GM18951 (cell line): ENCODE measurements around the gene PPP2R5C.
"Not testable (repeated sequence)": the region's sequence is repeated elsewhere in the genome, so short reads cannot be mapped to it uniquely, and the experiment has no call there.

Source experiments
- POLR2A ChIP-seq: IDR thresholded peaks from 4 replicates; pipeline ENCODE4 v1.6.1; 2011; ENCODE audit warnings: mild to moderate bottlenecking; ENCODE audit not compliant: insufficient read length, insufficient read depth; ENCODE audit errors: extremely low read depth
- in situ Hi-C: fragments of 300-500 bp; cut with MboI; formaldehyde crosslinking; loops from one replicate; pipeline ENCODE4 v1.12.0; 2022; ENCODE audit warnings: low sequenced_read_pairs, mixed read lengths, inconsistent platforms; ENCODE audit not compliant: unreplicated experiment

The PPP2R5C gene

DNA sequence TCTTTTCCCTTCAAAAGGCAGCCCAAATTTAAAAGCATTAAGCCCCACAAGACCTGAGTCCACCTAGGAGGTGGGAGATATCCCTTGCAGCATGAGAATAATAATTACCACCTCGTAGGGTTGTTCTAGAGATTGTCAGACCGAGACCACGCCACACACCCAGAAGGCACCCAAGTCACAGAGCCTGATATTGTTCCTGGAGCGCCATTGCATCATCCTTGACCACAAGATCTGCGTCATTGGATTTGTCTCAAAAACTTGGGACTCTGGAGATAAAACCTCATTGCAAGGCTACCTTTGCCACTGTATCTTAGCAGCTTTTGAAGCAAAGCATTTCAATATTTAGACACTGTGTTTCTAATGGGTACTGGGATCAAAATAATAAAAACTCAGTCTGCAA, 29.4 kb upstream of the PPP2R5C start:
- TF ChIP-seq POLR2A = no peak
- in situ Hi-C loops = no loop called here

DNA sequence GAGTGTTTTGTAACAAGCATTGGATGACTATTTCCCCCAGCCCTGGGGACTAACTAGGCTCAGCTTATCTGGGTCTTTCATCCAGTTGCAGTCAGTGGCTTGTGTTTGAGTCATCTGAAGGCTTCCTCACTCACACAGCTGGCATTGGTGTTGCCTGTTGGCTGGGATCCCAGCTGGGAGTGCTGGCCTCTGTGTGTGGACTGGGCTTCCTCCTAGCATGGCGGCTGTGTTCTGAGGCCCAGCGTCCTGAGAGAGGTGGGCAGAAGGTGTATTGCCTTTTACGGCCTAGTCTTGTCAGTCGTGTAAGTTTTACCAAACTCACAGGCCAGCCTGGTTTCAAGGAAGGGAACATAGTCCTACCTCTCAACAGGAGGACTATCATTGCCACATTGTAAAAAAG, 28.3 kb upstream of the PPP2R5C start:
- no peak for TF ChIP-seq POLR2A
- in situ Hi-C loops = no loop called here

DNA sequence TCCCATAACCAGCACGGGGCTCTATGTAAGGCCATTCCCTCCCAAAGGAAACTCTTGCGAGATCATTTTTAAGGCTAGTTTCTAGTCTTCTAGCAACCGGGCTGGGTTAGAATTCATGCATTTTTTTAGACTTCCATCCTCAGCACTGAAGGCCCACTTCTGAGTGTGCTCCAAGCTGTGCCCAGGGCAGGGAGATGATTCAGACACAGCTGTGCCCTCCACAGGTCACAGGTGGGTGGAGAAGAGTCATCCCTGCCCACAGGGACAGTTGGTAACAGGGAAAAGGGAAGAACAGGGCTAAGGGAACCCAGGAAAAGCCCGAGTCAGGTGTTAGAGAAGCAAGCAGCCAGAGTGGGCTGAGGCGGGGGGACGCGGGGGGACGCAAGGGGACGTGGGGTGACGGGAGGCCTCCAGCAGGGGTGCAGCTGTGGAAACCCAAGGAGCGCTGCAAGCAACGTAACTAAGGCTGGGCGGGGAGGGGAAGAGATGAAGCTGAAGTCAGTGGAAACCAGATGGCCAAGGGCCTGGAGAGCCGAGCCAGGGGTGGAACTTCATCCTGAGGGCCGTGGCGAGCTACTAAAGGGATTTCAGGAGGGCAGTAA, 27.2 kb upstream of the PPP2R5C start:
- in situ Hi-C loops = no loop called here
- TF ChIP-seq POLR2A = no peak

DNA sequence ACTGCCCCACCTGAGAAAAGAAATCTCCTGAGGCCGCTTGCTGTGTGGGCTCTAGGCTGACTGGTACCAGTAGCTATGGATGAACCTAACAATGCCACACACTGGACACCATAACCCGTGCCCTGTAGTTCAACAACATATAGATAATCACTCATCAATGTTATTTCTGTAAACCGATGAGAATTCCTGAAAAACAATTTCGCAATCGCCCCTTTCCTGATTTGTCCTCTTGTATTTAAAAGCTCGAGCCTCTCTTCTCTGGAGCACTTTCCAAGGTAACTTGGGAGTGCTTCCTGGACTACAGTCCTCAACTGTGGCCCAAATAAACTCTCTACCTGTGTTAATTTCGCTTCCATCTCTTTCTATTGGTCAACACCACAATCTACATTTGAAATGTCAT, 26.1 kb upstream of the PPP2R5C start:
- in situ Hi-C loops = no loop called here
- TF ChIP-seq POLR2A = no peak

DNA sequence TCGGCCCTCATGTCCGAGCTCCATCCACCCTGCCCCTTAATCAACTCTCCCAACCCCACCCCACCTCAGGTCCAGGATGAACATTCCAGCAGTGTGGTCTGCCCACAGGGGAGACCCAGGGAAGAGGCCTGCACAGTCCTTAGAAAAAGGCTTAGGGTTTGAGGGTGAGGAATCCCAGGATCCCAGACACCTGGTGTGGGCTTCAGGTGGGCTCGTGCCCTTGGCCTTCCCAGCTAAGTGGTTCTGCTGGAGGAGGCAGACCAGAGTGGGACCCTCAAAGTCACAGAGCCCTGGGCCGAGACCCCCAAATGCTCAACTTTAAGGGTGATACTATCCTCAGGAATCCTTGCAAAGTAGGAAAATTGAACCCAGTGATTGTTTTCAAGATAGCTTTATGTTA, 25.4 kb upstream of the PPP2R5C start:
- in situ Hi-C loops = no loop called here
- TF ChIP-seq POLR2A = no peak

DNA sequence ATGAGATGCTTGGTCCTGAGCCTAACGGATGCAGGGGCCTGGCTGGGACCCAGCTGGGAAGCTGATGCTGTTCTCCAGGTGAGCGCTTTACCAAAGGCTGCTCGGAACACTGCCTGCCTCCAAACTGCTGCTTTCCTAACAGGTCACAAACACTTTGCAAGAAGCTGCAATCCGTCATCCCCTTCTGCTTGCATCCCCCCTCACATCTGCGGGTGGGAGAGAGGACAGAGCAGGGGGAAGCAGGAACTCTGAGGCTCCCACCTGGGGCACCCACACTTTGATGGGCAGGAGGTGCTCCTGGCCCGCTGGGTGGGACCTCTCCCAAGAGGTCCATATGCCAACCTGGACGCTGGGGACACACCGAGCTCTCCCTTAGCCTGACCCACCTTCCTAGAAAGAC, 24.9 kb upstream of the PPP2R5C start:
- no peak for TF ChIP-seq POLR2A
- in situ Hi-C loops = no loop called here

DNA sequence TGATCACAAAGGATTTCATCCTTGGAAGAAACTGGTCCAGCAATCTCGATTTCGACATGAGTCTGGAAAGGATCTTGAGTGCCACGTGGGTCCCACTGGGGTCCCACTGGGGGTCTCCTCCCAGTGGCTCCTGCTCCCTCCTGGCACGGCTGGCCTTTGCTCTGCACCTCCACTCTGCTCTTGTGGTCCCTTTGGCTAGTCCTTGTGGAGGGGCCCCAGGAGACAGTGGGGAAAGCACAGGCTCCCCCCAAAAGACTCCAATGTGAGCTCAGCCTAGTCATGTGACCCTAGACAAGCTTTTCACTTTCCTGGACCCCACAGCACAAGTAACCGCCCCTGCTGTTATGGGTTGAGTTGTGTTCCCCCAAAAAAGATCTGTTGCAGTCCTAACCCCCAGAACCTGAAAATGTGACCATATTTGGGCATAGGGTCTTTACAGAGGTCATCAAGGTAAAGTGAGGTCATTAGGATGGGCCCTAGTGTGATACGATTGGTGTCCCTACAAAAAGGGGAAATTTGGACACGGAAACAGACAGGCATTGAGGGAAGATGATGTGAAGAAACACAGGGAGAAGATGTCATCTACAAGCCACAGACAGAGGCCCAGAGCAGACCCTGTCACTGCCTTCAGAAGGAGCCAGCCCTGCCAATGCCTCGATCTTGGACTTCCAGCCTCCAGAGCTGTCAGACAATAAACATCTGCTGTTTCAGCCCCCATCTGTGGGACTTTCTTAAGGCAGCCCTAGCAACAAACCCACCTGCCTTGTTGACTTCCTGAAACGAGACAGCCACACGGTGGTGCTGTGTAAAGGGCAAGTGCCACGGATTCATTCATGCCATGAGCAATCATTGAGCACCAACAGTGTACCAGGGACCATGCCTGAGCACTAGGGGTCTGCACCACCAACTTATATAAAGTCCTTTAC, 23.8 kb upstream of the PPP2R5C start:
- in situ Hi-C loops = no loop called here
- no peak for TF ChIP-seq POLR2A

DNA sequence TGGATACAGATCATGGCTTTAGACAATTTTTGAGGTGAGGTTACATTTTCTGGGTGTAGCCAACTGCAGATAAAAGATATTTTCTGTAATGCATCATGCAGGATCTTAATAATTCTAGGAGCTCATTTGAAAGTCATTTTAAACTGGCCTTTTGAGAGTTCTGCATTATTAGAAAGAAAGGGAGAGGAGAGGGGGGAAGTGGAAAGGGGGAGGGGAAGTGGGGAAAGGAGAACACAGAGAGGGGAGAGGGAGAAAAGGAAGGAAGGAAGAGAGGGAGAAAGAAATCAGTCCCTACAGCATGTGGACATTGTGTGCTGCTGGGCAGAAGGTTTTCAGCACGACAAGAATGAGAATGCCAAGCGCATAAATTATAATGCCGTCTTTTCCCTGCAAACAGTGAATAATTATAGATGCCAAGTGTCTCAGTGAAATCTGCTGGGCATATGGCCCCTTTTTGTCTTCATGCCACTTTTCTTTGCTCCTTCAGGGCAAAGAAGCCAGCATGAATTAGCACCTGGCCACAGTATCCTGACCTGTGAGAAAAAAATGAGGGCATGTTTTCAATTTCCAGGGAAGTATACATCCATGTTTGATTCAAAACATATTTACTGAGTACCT, 22.7 kb upstream of the PPP2R5C start:
- in situ Hi-C loops = no loop called here

DNA sequence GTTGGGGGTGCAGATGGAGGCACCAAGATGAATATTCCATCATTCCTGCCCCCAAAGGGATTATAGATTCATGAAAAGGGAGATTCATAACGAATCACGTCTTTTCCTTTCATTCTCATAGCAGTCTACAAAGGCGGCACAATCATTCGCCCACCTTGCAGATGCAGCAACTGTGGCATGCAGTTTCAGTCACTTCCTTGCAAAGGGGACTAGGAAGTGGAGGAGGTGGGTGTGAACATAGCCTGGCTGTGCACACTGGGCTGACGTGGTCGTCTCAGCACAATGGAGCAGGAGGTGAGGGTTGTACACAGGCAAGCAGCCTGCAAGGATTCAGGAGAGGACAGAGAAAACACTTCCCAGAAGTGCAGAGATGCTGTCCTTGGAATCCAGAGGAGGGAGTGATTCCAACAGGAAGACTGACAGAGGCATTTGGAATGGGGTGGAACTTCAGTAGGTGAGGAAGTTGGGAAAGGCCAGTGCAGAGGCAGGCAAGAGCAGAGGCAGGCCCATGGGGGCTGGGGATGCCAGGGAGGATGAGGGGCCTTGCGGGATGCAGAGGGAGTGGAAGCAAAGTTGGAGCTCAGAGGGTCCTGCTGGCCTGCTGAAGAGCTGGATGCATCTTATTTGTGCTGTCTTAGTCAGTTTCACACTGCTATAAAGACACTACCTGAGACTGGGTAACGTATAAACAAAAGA, 21.9 kb upstream of the PPP2R5C start:
- no peak for TF ChIP-seq POLR2A
- in situ Hi-C loops = no loop called here

More for the DNA sequence above, 22.7 kb upstream of the PPP2R5C start:
- TF ChIP-seq POLR2A = no peak

DNA sequence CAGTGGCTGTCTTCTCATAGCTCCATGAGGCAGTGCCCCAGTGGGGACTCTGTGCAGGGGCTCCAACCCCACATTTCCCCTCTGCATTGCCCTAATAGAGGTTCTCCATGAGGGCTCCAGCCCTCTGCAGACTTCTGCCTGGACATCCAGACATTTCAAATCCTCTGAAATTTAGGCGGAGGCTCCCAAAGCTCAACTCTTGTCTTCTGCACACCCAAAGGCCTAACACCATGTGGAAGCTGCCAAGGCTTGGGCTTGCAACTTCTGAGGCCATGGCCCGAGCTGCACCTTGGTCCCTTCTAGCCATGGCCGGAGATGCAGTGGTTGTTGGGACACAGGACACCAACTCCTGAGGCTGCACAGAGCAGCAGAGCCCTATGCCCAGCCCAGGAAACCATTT, 20.5 kb upstream of the PPP2R5C start:
- TF ChIP-seq POLR2A = no peak
- in situ Hi-C loops = no loop called here

DNA sequence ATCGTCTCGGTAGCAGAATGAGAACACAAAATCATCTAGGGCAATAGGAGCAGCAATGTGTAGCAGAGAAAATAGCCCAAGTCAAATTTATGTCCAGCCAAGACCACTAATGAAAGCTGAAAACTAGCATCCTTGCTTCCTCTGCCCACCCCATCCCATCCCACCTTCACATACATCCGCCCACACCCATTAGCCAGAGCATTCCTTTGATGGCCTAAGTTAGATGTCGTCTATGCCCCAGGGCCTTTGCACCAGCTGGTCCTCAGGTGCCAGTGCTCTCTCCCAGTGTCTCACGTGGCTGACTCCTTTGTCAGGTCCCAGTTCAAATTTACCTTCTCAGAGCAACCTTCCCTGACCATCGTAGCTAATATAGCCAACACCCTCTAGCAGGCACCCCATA, 17.8 kb upstream of the PPP2R5C start:
- in situ Hi-C loops = no loop called here
- no peak for TF ChIP-seq POLR2A

DNA sequence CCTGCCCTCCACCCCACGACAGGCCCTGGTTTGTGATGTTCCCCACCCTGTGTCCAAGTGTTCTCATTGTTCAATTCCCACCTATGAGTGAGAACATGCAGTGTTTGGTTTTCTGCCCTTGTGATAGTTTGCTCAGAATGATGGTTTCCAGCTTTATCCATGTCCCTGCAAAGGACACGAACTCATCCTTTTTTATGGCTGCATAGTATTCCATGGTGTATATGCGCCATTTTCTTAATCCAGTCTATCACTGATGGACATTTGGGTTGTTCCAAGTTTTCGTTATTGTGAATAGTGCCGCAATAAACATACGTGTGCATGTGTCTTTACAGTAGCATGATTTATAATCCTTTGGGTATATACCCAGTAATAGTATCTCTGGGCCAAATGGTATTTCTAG, 17.1 kb upstream of the PPP2R5C start:
- in situ Hi-C loops = not testable (repeated sequence)

DNA sequence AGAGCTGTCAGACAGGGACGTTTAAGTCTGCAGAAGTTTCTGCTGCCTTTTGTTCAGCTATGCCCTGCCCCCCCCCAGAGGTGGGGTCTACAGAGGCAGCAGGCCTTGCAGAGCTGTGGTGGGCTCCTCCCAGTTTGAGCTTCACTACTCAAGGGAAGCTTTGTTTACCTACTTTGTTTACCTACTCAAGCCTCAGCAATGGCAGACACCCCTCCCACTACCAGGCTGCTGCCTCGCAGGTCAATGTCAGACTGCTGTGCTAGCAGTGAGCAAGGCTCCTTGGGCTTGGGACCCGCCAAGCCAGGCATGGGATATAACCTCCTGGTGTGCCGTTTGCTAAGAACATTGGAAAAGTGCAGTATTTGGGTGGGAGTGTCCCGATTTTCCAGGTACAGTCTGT, 11.8 kb upstream of the PPP2R5C start:
- in situ Hi-C loops = loop anchor here (25.0 kb wide), 1 partner anchor 563 kb away; the partner anchor contains the start of genes MOK and ZNF839

DNA sequence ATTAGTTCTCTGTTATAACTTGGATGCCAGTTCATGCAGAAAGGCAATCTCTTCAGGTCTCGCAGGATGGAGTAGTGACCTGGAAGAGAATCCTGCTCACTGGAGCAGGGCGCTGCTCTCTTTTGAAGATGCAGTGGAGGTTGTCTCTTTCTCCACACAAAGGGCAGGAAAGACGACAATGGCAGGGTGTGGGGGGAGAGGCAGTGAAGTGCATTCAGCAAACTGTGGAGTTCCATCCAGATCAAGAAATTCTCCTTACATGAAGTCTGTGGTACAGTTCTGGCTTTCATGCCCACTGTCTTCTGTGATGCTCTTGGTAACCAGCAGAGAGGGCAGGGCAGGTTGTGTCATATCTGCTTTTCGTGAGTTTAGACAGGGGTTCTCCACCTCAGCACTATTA, 6.6 kb upstream of the PPP2R5C start:
- TF ChIP-seq POLR2A = no peak
- in situ Hi-C loops = loop anchor here (25.0 kb wide), 1 partner anchor 557 kb away; the partner anchor contains the start of genes MOK and ZNF839
